Neuronal stem cell (in vitro differentiated cells): ENCODE data around the gene ECEL1. TPM values are rescaled to one million over a fixed set of nuclear protein-coding genes. Genes with fewer than 3 reads are reported as not detected.

Source experiments
- DNase-seq: peaks from one replicate; pipeline ENCODE4 v3.0.0-alpha.2; 2013; ENCODE audit warnings: low spot score
- H2AFZ ChIP-seq: one replicate; pipeline ENCODE4 v1.6.1; 2013; ENCODE audit warnings: mild to moderate bottlenecking, low read length, inconsistent platforms
- H2AK5ac ChIP-seq: 2 replicates; pipeline ENCODE4 v1.6.1; 2013; ENCODE audit warnings: low read depth, mild to moderate bottlenecking, inconsistent platforms, low read length, moderate library complexity, mixed read lengths
- H2BK120ac ChIP-seq: 2 replicates; pipeline ENCODE4 v1.6.1; 2013; ENCODE audit warnings: low read depth, mild to moderate bottlenecking, inconsistent platforms, low read length, moderate library complexity, mixed read lengths
- H2BK12ac ChIP-seq: one replicate; pipeline ENCODE4 v1.6.1; 2013; ENCODE audit warnings: low read length, inconsistent platforms
- H2BK15ac ChIP-seq: 2 replicates; pipeline ENCODE4 v1.6.1; 2013; ENCODE audit warnings: mild to moderate bottlenecking, low read length, inconsistent platforms, mixed read lengths
- H2BK5ac ChIP-seq: one replicate; pipeline ENCODE4 v1.6.1; 2013; ENCODE audit warnings: inconsistent platforms, mild to moderate bottlenecking, low read length, moderate library complexity
- H3K14ac ChIP-seq: one replicate; pipeline ENCODE4 v1.6.1; 2013; ENCODE audit warnings: low read length, inconsistent platforms
- H3K18ac ChIP-seq: 2 replicates; pipeline ENCODE4 v1.6.1; 2013; ENCODE audit warnings: low read length, inconsistent platforms
- H3K23ac ChIP-seq: 2 replicates; pipeline ENCODE4 v1.6.1; 2013; ENCODE audit warnings: low read depth, mild to moderate bottlenecking, mixed read lengths, low read length, inconsistent platforms; ENCODE audit not compliant: poor library complexity
- H3K27ac ChIP-seq: replicated peaks from 3 replicates; pipeline ENCODE4 v1.5.1; 2013; ENCODE audit warnings: low read length, inconsistent platforms
- H3K27me3 ChIP-seq, 3 experiments: 2 replicates each; pipeline ENCODE4 v1.6.1; 2013; ENCODE audit warnings: low read length in 3 of 3, mild to moderate bottlenecking in 2 of 3, inconsistent platforms in 1 of 3, low read depth in 1 of 3, mixed read lengths in 1 of 3, moderate library complexity in 1 of 3; ENCODE audit not compliant: control insufficient read depth in 3 of 3, insufficient read depth in 3 of 3
- H3K36me3 ChIP-seq, 2 donors: replicated peaks in 1 of 2; 2 replicates each; pipeline ENCODE4 v1.6.1; 2013; ENCODE audit warnings: low read length in 2 of 2; ENCODE audit not compliant: control insufficient read depth in 2 of 2, insufficient read depth in 2 of 2
- H3K4ac ChIP-seq: 2 replicates; pipeline ENCODE4 v1.6.1; 2013; ENCODE audit warnings: inconsistent platforms, mild to moderate bottlenecking, low read length, moderate library complexity
- H3K4me1 ChIP-seq, 2 donors: 1 replicate in 1 of 2; 2 replicates in 1 of 2; pipeline ENCODE4 v1.6.1; 2013; ENCODE audit warnings: low read length in 2 of 2, low read depth in 1 of 2; ENCODE audit not compliant: control insufficient read depth in 2 of 2, insufficient read depth in 1 of 2
- H3K4me2 ChIP-seq: one replicate; pipeline ENCODE4 v1.6.1; 2013; ENCODE audit warnings: mild to moderate bottlenecking, low read length, inconsistent platforms; ENCODE audit not compliant: insufficient read depth, poor library complexity, severe bottlenecking
- H3K4me3 ChIP-seq, 2 donors: 2 replicates each; pipeline ENCODE4 v1.5.1; 2013; ENCODE audit warnings: low read length in 2 of 2, mild to moderate bottlenecking in 2 of 2, inconsistent platforms in 1 of 2, moderate library complexity in 1 of 2
- H3K79me1 ChIP-seq: one replicate; pipeline ENCODE4 v1.6.1; 2013; ENCODE audit warnings: low read depth, mild to moderate bottlenecking, inconsistent platforms, low read length, moderate library complexity
- H3K9ac ChIP-seq: one replicate; pipeline ENCODE4 v1.6.1; 2013; ENCODE audit warnings: mild to moderate bottlenecking, low read depth, low read length, inconsistent platforms; ENCODE audit not compliant: poor library complexity
- H3K9me3 ChIP-seq, 2 donors: replicated peaks in 1 of 2; 2 replicates each; pipeline versions ENCODE3 to v1.6.1; 2013; ENCODE audit warnings: low read length in 2 of 2, mild to moderate bottlenecking in 2 of 2, inconsistent platforms in 1 of 2, low read depth in 1 of 2, mixed read lengths in 1 of 2, moderate library complexity in 1 of 2; ENCODE audit not compliant: control insufficient read depth in 2 of 2, insufficient read depth in 1 of 2
- H4K8ac ChIP-seq: one replicate; pipeline ENCODE4 v1.6.1; 2013; ENCODE audit warnings: low read depth, mild to moderate bottlenecking, inconsistent platforms, low read length, moderate library complexity
- H4K91ac ChIP-seq: one replicate; pipeline ENCODE4 v1.6.1; 2013; ENCODE audit warnings: low read length, low read depth, mild to moderate bottlenecking, inconsistent platforms; ENCODE audit not compliant: poor library complexity
- WGBS, 2 donors: extraction: QIAGEN DNeasy Blood & Tissue Kit; methylation state at CpG; one replicate each; pipeline ENCODE4 v1.1.7; 2013; ENCODE audit warnings: missing lambda C conversion rate in 2 of 2, mixed read lengths in 1 of 2; ENCODE audit not compliant: insufficient read length in 2 of 2, insufficient replicate concordance in 1 of 2; ENCODE audit errors: extremely low coverage in 2 of 2; 5-methylcytosine and 5-hydroxymethylcytosine counted together
- polyA plus RNA-seq, 2 experiments: library from polyadenylated mRNA; stranded (reverse); fragments of 200-250 nt; gene quantifications; one replicate each; pipeline ENCODE4 v1.2.3, GENCODE V29; 2013

Gene ECEL1
- 8.2 TPM for polyA plus RNA-seq (2013, experiment 1 of 2)
- 7.9 TPM for polyA plus RNA-seq (2013, experiment 2 of 2)

GRCh38 chr2:232487385-232488096 is at the start of gene ECEL1:
ECEL1 (minus strand) TSS chr2:232487834; CDS start chr2:232486653, 1,181 bp downstream.
- H3K23ac ChIP-seq = peak within 1 kb of the TSS; percentile 71
- WGBS, 2 donors = no CpG with 5 or more reads among the region's 102 CpGs
- peak within 1 kb of the TSS; percentile 24 to 78 for H3K4me3 ChIP-seq
- no peak within 1 kb of the TSS for H3K4ac ChIP-seq
- peak within 1 kb of the TSS; percentile 83 for H3K4me2 ChIP-seq
- H4K91ac ChIP-seq = no peak within 1 kb of the TSS
- H3K27me3 ChIP-seq = peaks cover 26 to 98% (median 47%) of the 10 kb centered on the region in 3 experiments
- H2AFZ ChIP-seq = peak within 1 kb of the TSS; percentile 87
- peak within 1 kb of the TSS; percentile 76 for H3K9ac ChIP-seq
- H4K8ac ChIP-seq = peak within 1 kb of the TSS; percentile 9
- peak within 1 kb of the TSS; percentile 56 for H3K14ac ChIP-seq
- peak within 1 kb of the TSS; percentile 95 for H2BK120ac ChIP-seq
- H3K4me1 ChIP-seq = peaks cover 0 to 12% of the 10 kb centered on the region in 2 donors
- no peak within 1 kb of the TSS for H2BK15ac ChIP-seq
- peak within 1 kb of the TSS; percentile 82 for H2BK12ac ChIP-seq
- peak within 1 kb of the TSS; percentile 91 for H2AK5ac ChIP-seq
- peak within 1 kb of the TSS; percentile 96 for H3K18ac ChIP-seq
- H3K36me3 ChIP-seq = peaks cover 0 to 2% of the 10 kb centered on the region in 2 donors
- H3K9me3 ChIP-seq = peaks cover 0 to 7% of the 10 kb centered on the region in 2 donors
- H2BK5ac ChIP-seq = no peak within 1 kb of the TSS
- no peak within 1 kb of the TSS for H3K27ac ChIP-seq
- DNase-seq = no peak
- H3K79me1 ChIP-seq = peaks cover 8% of the 10 kb centered on the region

GRCh38 chr2:232537079-232537478 is 49.4 kb upstream of the ECEL1 start:
- Histone ChIP-seq H3K36me3 (no peaks in the 10 kb centered on the region), H3K18ac (no peak overlapping the region), H2AFZ (no peak overlapping the region), H2BK5ac (no peak overlapping the region), H3K4ac (no peak overlapping the region), H3K27me3 (no peaks in the 10 kb centered on the region), H3K9ac (no peak overlapping the region), H3K4me1 (peaks cover 6 to 17% of the 10 kb centered on the region in 2 donors), H3K14ac (no peak overlapping the region), H4K8ac (no peak overlapping the region), H2AK5ac (no peak overlapping the region), H3K27ac (no peak overlapping the region), H2BK12ac (no peak overlapping the region), H4K91ac (no peak overlapping the region), H3K9me3 (peaks cover 0 to 2% of the 10 kb centered on the region in 2 donors), H3K23ac (no peak overlapping the region), H2BK15ac (no peak overlapping the region), H2BK120ac (no peak overlapping the region), H3K4me3 (no peak overlapping the region), H3K79me1 (peaks cover 2% of the 10 kb centered on the region), H3K4me2 (no peak overlapping the region)
- no CpG with 5 or more reads among the region's 5 CpGs for WGBS, 2 donors
- no peak for DNase-seq

- no peak overlapping the region for H2BK12ac ChIP-seq
- peaks cover 2% of the 10 kb centered on the region for H3K79me1 ChIP-seq
- H3K36me3 ChIP-seq = no peaks in the 10 kb centered on the region
- no peak overlapping the region for H3K4me2 ChIP-seq
- H2BK120ac ChIP-seq = no peak overlapping the region
- no peak overlapping the region for H3K4ac ChIP-seq
- no peak overlapping the region for H3K18ac ChIP-seq
- H3K9ac ChIP-seq = no peak overlapping the region
- DNase-seq = no peak
- H4K8ac ChIP-seq = no peak overlapping the region
- no peak overlapping the region for H3K4me3 ChIP-seq
- H2AK5ac ChIP-seq = peak overlapping the region; percentile 92
- H3K23ac ChIP-seq = no peak overlapping the region
- no peak overlapping the region for H2BK5ac ChIP-seq
- H3K27me3 ChIP-seq = no peaks in the 10 kb centered on the region
- no peak overlapping the region for H2BK15ac ChIP-seq
- H4K91ac ChIP-seq = no peak overlapping the region
- H3K4me1 ChIP-seq = peaks cover 6 to 17% of the 10 kb centered on the region in 2 donors
- no CpG with 5 or more reads among the region's 5 CpGs for WGBS, 2 donors
- no peak overlapping the region for H3K27ac ChIP-seq
- peaks cover 0 to 2% of the 10 kb centered on the region in 2 donors for H3K9me3 ChIP-seq
- H2AFZ ChIP-seq = no peak overlapping the region
- no peak overlapping the region for H3K14ac ChIP-seq
These were observed 48.3 kb upstream of the ECEL1 start for GRCh38 chr2:232535761-232536530.
